Loucy (cell line): ENCODE data around the gene EFNB2.

ENCODE experiments used
- EZH2phosphoT487 ChIP-seq: fragments of 200-600 bp; IDR thresholded peaks from 2 replicates; pipeline ENCODE4 v1.6.1; 2018; ENCODE audit warnings: antibody characterized with exemption, mild to moderate bottlenecking, moderate library complexity, borderline replicate concordance
- TF ChIP-seq, protein P1 (sequence below): fragments of 200-600 bp; sonication (generic); conservative IDR thresholded peaks from 2 replicates; pipeline ENCODE4 v1.5.1; 2014; ENCODE audit warnings: mild to moderate bottlenecking, antibody characterized with exemption, low read length

DNA sequence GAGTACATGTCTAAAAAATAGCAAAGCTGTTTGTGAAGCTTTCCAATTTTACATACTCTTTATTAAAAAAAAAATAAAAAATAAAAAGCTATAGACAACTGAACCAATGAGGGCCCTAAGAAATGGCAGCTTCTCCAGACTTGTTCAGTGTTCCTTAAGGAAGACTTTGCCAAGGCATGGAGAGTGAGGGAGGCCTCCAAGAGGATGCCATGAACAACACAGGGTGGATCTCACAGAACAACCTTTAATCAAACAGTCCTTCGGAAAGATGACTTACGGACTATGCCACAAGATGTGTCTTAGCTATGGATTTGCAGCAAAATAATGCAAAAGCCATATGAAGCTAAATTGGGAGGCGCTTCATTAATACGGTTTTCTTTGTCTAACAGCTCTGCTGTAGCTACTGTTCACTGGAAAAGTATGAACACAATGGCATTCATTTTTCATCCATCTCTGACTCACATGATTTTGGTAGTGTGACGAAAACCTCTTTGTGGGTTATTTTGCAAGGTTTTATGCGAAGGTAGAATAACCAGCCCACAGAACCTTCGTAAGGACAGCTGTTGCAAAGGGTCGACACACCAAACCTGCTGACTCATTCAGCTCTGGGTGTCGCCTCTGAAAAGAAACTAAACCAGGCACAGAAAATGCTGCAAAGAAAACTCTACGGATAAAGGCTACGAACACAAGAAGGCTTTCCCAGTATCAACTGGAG is 27.7 kb downstream of the EFNB2 start:
- TF ChIP-seq, protein P1, sequence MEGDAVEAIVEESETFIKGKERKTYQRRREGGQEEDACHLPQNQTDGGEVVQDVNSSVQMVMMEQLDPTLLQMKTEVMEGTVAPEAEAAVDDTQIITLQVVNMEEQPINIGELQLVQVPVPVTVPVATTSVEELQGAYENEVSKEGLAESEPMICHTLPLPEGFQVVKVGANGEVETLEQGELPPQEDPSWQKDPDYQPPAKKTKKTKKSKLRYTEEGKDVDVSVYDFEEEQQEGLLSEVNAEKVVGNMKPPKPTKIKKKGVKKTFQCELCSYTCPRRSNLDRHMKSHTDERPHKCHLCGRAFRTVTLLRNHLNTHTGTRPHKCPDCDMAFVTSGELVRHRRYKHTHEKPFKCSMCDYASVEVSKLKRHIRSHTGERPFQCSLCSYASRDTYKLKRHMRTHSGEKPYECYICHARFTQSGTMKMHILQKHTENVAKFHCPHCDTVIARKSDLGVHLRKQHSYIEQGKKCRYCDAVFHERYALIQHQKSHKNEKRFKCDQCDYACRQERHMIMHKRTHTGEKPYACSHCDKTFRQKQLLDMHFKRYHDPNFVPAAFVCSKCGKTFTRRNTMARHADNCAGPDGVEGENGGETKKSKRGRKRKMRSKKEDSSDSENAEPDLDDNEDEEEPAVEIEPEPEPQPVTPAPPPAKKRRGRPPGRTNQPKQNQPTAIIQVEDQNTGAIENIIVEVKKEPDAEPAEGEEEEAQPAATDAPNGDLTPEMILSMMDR = no peak
- no peak for TF ChIP-seq EZH2phosphoT487
